ENCODE measurements around the gene NOC4L. TPM values are rescaled to one million over a fixed set of nuclear protein-coding genes. Genes with fewer than 3 reads are reported as not detected.
"Not testable (repeated sequence)": the region's sequence is repeated elsewhere in the genome, so short reads cannot be mapped to it uniquely, and the experiment has no call there.

The NOC4L gene
- total RNA-seq, 2 experiments from 2014 or later = 54.2 to 59.2 TPM

DNA sequence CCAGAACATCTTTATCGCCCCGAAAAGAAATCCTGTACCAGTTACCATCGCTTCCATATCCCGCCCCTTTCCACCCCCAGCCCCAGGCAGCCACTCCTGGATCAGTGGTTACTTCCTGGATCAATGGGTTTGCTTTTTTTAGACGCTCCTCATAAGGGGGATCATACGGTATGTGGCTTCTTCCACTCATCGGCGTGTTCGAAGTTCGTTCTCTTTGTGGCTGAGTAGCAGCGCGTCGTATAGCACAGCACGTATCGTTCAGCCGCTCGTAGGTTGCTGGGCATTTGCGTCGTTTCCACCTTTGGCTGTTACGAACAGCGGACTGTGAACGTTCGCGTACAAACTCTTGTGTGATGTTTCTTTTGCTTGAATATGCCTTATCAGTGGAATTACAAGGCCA is 1.8 kb downstream of the NOC4L start:
- H3K27ac Mint-ChIP-seq = no peak overlapping the region
- peaks cover 21% of the 10 kb centered on the region for H3K4me1 Mint-ChIP-seq
- DNase-seq = no peak
- no peaks in the 10 kb centered on the region for H3K9me3 Mint-ChIP-seq
- H3K36me3 Mint-ChIP-seq = peaks cover 17% of the 10 kb centered on the region
- peak overlapping the region; percentile 90 for H3K4me3 Mint-ChIP-seq
- no peaks in the 10 kb centered on the region for H3K27me3 Mint-ChIP-seq

DNA sequence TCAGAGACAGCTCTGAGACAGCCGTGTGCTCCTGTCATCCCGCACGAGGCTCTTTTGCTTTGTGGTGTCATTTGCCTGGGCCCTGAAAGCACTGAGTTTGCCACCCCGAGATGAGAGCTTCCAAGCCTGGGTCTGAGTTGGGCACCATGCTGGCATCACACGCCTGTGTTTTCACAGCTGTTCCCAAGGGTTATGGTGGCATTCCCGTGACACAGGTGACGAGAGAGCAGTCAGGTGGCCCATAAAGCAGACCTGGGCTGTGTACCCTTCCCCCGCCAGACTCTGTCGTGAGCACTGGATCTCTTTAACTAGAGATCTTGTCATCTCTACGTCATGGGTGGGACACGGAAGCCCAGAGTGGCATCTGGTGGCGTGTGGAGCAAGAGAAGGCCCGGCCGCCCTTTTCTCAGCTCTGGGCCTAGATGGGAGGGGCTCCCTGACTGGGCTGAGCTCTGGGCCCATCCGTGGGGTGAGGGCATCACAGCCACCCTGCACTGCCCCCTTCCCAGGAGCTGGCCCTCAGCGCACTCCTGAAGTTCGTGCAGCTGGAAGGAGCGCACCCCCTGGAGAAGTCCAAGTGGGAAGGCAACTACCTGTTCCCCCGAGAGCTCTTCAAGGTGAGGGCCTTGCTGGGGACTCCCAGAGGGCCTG is 2.6 kb downstream of the NOC4L start:
- Mint-ChIP-seq H3K36me3 (peaks cover 14% of the 10 kb centered on the region), H3K27ac (no peak overlapping the region), H3K9me3 (no peaks in the 10 kb centered on the region), H3K4me1 (peaks cover 21% of the 10 kb centered on the region), H3K27me3 (no peaks in the 10 kb centered on the region), H3K4me3 (no peak overlapping the region)
- DNase-seq = no peak

DNA sequence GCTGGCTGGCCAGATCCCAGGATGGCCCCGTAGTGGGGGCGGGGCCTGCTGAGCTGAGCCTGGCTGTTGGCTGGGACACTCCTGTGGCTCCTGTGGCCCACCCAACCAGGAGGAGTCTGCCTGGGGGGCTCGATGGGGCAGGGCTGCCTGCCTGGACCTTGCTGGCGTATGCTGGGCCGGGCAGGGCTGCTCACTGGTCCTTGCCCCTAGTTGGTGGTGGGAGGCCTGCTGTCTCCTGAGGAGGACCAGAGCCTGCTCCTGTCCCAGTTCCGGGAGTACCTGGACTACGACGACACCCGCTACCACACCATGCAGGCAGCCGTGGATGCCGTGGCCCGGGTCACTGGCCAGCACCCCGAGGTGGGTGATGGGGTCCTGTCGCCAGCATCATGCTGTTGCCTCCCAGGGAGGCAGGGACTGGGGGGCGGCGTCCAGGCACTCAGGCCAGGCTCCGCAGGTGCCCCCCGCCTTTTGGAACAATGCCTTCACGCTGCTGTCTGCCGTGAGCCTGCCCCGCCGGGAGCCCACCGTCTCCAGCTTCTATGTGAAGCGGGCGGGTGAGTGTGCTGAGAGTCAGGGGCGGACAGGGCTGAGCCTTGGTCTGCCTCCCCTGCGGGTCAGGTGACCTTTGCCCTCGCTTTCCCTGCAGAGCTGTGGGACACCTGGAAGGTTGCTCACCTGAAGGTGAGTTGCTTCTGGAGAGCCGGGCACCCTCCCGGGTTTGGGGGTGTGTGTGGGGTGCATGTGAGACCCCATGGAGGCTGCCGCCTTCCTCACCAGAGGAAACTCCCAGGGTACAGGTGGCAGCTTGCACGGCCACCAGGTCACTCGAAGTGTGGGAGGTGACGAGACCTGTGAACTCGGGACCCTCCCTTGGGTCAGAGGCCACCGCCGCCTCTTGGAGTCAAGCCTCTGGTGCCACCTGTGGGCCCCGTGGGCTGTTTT is 3.4 kb downstream of the NOC4L start:
- no peaks in the 10 kb centered on the region for H3K27me3 Mint-ChIP-seq
- peaks cover 12% of the 10 kb centered on the region for H3K36me3 Mint-ChIP-seq
- no peaks in the 10 kb centered on the region for H3K9me3 Mint-ChIP-seq
- no peak for DNase-seq
- no peak overlapping the region for H3K27ac Mint-ChIP-seq
- H3K4me3 Mint-ChIP-seq = no peak overlapping the region
- H3K4me1 Mint-ChIP-seq = peaks cover 21% of the 10 kb centered on the region

DNA sequence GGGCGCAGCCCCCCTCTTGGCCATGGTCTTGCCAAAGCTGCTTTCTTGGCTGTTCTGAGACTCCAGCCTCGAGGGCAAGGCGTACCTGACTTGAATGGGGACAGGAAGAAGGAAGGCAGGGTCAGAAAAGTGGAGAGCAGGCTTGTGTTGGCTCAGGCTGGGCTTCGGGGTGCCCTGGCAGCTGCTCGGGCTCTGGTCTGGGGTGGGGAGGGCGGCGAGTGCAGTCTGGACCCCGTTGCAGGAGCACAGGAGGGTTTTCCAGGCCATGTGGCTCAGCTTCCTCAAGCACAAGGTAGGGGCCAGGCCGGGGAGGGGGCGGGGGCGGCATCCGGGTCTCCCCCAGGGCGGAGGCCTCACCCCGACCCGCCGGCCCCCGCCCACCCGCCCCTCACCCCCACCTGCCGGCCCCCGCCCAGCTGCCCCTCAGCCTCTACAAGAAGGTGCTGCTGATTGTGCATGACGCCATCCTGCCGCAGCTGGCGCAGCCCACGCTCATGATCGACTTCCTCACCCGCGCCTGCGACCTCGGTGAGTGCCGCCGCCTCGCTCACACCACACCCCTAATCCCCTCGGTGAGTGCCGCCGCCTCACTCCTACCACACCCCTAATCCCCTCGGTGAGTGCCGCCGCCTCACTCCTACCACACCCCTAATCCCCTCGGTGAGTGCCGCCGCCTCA is 4.2 kb downstream of the NOC4L start:
- DNase-seq = no peak
- peaks cover 8% of the 10 kb centered on the region for H3K36me3 Mint-ChIP-seq
- H3K4me1 Mint-ChIP-seq = peaks cover 18% of the 10 kb centered on the region
- H3K27me3 Mint-ChIP-seq = no peaks in the 10 kb centered on the region
- H3K4me3 Mint-ChIP-seq = no peak overlapping the region
- no peaks in the 10 kb centered on the region for H3K9me3 Mint-ChIP-seq
- no peak overlapping the region for H3K27ac Mint-ChIP-seq

DNA sequence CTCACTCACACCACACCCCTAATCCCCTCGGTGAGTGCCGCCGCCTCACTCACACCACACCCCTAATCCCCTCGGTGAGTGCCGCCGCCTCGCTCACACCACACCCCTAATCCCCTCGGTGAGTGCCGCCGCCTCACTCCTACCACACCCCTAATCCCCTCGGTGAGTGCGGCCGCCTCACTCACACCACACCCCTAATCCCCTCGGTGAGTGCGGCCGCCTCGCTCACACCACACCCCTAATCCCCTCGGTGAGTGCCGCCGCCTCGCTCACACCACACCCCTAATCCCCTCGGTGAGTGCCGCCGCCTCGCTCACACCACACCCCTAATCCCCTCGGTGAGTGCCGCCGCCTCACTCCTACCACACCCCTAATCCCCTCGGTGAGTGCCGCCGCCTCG is 5.3 kb downstream of the NOC4L start:
- H3K4me1 Mint-ChIP-seq = peaks cover 18% of the 10 kb centered on the region
- not testable (repeated sequence) for DNase-seq, H3K27me3 Mint-ChIP-seq, H3K4me3 Mint-ChIP-seq, H3K27ac Mint-ChIP-seq, H3K36me3 Mint-ChIP-seq, H3K9me3 Mint-ChIP-seq

DNA sequence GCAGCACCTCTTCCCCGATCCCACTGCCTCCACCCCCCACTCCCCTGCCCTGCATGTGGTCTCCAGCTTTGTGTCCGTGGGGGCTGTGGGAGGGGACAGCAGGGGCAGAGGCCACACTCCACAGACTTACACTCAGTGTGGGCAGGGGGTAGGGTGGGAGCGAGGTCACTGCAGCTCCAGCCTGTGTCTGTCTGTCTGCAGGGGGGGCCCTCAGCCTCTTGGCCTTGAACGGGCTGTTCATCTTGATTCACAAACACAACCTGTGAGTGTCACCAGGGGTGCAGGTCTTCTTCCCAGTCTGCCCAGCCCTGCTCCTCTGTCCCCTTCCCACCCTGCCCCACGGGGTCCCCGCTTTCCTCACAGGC is 6.5 kb downstream of the NOC4L start:
- DNase-seq = no peak
- Mint-ChIP-seq H3K9me3 (no peaks in the 10 kb centered on the region), H3K4me3 (no peak overlapping the region), H3K27me3 (no peaks in the 10 kb centered on the region), H3K27ac (no peak overlapping the region), H3K36me3 (peaks cover 6% of the 10 kb centered on the region), H3K4me1 (peaks cover 10% of the 10 kb centered on the region)

DNA sequence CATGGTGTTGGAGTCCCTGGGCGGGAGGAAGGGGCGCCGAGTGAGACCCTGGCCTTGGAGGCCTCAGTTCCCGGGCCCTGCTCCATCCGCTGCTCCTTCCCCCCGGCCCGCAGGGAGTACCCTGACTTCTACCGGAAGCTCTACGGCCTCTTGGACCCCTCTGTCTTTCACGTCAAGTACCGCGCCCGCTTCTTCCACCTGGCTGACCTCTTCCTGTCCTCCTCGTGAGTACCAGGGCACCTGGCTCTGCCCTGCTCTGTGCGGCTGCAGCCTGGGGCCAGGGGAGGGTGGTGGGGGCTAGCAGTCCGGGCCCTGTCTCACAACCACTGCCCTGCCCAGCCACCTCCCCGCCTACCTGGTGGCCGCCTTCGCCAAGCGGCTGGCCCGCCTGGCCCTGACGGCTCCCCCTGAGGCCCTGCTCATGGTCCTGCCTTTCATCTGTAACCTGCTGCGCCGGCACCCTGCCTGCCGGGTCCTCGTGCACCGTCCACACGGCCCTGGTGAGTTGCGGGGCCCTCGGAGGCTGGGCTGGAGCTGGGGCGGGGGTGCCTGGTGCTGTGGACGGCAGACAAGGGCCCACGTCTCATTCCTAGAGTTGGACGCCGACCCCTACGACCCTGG is 7.0 kb downstream of the NOC4L start:
- no peak overlapping the region for H3K27ac Mint-ChIP-seq

DNA sequence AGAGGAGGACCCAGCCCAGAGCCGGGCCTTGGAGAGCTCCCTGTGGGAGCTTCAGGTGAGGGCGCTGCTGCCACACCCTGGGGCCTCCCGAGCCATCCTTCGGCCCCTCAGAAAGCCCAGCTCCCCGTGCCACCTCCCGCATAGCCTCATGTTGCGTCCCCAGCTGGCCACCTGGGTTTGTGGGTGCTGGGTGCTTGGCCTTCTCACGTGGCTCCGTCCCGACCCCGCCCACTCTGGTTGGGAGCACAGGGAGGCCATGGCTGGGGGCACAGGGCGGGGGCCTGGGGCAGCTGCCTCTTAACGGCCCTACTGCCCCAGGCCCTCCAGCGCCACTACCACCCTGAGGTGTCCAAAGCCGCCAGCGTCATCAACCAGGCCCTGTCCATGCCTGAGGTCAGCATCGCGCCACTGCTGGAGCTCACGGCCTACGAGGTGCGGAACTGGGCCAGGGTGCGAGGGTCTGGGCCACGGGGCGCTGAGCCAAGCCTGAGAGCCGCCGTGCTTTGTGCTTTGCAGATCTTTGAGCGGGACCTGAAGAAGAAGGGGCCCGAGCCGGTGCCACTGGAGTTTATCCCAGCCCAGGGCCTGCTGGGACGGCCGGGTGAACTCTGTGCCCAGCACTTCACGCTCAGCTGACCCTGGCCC is 7.6 kb downstream of the NOC4L start:
- H3K4me1 Mint-ChIP-seq = no peaks in the 10 kb centered on the region
- no peaks in the 10 kb centered on the region for H3K9me3 Mint-ChIP-seq
- DNase-seq = no peak
- no peak overlapping the region for H3K4me3 Mint-ChIP-seq
- H3K36me3 Mint-ChIP-seq = peaks cover 2% of the 10 kb centered on the region
- no peak overlapping the region for H3K27ac Mint-ChIP-seq
- no peaks in the 10 kb centered on the region for H3K27me3 Mint-ChIP-seq

More for the DNA sequence above, 7.0 kb downstream of the NOC4L start:
- Mint-ChIP-seq H3K27me3 (no peaks in the 10 kb centered on the region), H3K4me1 (peaks cover 5% of the 10 kb centered on the region), H3K36me3 (peaks cover 4% of the 10 kb centered on the region), H3K9me3 (no peaks in the 10 kb centered on the region), H3K4me3 (no peak overlapping the region)
- DNase-seq = no peak

DNA sequence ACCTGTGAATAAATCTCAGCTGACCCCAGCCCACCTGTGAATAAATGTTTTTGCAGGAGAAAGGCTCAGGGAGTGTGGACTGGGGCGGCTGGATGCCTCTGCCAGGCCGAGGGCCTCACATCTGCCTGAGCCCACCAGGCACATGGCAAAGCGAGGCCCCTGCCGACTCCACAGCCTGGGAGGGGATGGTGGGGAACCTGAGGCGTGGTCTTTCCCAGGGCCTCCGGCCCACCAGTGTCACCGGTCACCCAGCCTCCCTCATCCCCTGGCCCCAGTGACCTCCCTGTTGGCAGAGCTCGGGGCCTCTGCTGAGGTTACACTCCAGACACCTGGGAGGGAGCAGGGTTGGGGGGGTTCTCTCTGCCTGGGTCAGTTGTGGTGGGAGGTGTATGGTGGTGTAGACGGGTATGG is 8.2 kb downstream of the NOC4L start:
- Mint-ChIP-seq H3K27ac (no peak overlapping the region), H3K36me3 (peaks cover 2% of the 10 kb centered on the region), H3K4me1 (no peaks in the 10 kb centered on the region), H3K9me3 (no peaks in the 10 kb centered on the region), H3K27me3 (no peaks in the 10 kb centered on the region), H3K4me3 (no peak overlapping the region)
- DNase-seq = no peak

DNA sequence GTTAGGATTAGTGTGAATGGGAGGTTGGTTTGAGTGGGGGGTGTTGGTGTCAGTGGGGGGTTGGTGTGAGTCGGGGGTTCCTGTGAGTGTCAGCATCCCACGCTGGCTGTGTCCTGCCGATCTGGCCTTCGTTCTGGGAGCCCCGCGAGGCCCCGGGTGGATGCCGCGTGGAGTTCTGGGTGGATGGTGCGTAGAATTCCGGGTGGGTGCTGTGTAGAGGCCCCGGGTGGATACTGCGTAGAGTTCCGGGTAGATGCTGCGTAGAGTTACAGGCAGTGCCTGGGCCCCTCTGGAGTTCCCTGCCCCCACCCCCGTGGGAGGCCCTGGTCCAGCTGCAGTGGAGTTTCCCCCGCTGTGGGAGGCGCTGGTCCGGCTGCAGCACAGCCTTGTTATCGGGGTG is 8.7 kb downstream of the NOC4L start:
- Mint-ChIP-seq H3K9me3 (no peaks in the 10 kb centered on the region), H3K36me3 (peaks cover 2% of the 10 kb centered on the region), H3K4me3 (no peak overlapping the region), H3K4me1 (no peaks in the 10 kb centered on the region), H3K27ac (no peak overlapping the region), H3K27me3 (no peaks in the 10 kb centered on the region)
- no peak for DNase-seq

DNA sequence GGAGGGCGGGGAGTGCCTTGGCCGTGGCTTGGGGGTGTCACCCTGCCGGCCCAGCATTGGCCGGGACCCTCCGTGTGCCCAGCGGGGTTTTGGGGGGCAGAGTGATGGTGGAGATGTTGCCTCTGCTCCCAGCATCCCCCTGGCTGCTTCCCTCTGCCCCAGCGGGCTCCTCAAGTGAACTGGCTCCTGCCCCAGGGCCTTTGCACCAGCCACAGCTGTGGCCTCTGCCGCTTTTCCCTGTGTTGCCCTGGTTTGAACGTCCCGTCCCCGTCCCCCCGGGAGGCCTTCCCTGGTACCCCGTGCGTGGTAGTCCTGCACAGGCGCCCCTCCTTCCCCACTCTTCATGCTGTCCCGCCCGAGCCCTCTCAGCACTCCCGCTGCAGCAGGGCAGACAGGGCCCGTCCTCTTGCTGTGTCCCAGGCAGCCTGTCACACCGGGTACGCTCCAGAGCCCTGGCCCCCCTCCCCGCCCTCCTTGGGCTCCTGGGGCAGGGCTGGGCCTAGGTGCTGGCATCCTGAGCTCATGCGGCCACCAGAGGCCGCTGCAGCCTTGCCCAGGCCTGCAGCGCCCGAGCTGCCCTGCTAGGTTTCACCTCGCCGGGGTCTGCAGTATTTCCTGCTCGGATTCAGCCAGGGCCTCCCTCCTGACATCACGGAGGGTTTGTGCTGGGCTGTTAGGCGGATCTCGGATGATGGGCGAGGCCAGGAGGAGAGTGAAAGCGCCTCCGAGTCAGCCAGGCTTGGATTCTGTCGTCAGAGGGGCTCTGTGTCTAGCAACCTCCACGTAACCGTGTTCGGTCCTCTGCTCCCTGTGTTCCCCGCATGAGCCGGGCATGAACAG is 9.5 kb downstream of the NOC4L start:
- DNase-seq = peak; percentile 79
- no peaks in the 10 kb centered on the region for H3K36me3 Mint-ChIP-seq
- H3K27ac Mint-ChIP-seq = no peak overlapping the region
- H3K27me3 Mint-ChIP-seq = no peaks in the 10 kb centered on the region
- H3K9me3 Mint-ChIP-seq = no peaks in the 10 kb centered on the region
- H3K4me3 Mint-ChIP-seq = no peak overlapping the region
- H3K4me1 Mint-ChIP-seq = no peaks in the 10 kb centered on the region

DNA sequence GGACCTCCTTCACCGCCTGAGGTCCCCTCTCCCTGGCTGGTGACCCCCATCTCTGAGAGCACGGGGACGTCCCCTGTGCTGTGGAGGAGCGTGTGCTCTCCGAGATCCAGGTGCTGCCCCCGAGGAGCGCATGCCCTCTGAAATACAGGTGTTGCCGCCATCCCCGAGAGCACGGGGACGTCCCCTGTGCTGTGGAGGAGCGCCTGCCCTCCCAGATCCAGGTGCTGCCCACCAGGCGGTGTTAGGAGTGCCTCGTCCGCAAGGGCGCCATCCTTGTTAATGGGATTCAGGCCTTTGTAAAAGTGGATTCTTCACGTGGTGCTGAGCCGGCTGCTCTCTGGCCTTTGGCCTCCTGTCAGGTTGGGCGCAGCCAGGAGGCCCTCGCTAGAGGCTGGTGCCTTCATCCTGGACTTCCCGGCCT is 10.1 kb downstream of the NOC4L start:
- H3K4me1 Mint-ChIP-seq = no peaks in the 10 kb centered on the region
- no peak overlapping the region for H3K4me3 Mint-ChIP-seq
- H3K36me3 Mint-ChIP-seq = no peaks in the 10 kb centered on the region
- H3K9me3 Mint-ChIP-seq = no peaks in the 10 kb centered on the region
- DNase-seq = no peak
- H3K27me3 Mint-ChIP-seq = no peaks in the 10 kb centered on the region
- H3K27ac Mint-ChIP-seq = no peak overlapping the region

DNA sequence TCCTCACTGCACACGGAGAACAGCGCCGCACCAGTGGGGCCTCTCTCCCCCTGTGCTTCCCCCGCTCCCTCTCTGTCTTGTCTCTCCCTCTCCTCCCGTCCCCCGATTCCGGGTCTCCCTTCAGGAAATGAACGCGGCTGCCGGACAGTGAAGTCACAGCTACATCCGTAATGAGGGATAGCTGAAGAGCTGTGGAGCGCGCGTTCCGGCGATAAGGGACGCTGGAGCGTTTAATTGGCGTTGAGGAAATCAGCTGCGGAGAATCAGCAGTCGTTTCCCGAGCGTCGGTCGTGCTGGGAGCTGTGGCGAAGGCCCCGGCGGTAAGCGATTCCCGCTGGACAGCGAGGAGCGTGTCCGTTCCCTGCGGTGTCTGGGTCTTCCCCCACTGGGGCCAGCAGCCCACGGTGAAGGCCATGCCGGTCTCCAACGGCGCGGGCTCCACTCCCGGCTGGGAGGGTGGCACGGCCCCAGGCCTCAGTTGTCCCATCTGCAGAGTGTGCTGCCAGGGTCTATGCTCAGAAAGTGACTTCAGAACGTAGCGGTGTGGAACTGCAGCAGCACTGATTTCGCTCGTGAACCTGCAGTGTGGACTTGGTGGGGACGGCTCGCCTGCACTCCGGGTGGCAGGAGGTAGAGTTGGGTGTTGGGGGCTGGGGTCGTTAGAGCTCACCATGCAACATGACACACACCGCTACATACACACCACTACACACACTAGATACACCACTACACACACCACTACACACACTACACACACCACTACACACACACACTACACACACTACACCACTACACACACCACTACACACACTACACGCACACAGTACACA is 10.9 kb downstream of the NOC4L start:
- Mint-ChIP-seq H3K9me3 (no peaks in the 10 kb centered on the region), H3K4me3 (no peak overlapping the region), H3K36me3 (no peaks in the 10 kb centered on the region), H3K4me1 (no peaks in the 10 kb centered on the region), H3K27ac (no peak overlapping the region), H3K27me3 (no peaks in the 10 kb centered on the region)
- no peak for DNase-seq
